ENCODE data around the gene HAL.

HAL gene

GRCh38 chr12:95996034-95996658 is at the start of gene HAL:
TSS of gene HAL (minus strand) at chr12:95996344. CDS start at chr12:95995910, 434 bp downstream.
- DNase-seq: no peak

- DNase-seq: no peak
Observed at GRCh38 chr12:96045566-96045965, 49.4 kb upstream of the HAL start.

- no peak for DNase-seq
Observed at GRCh38 chr12:96044943-96045290, 48.8 kb upstream of the HAL start.

DNA sequence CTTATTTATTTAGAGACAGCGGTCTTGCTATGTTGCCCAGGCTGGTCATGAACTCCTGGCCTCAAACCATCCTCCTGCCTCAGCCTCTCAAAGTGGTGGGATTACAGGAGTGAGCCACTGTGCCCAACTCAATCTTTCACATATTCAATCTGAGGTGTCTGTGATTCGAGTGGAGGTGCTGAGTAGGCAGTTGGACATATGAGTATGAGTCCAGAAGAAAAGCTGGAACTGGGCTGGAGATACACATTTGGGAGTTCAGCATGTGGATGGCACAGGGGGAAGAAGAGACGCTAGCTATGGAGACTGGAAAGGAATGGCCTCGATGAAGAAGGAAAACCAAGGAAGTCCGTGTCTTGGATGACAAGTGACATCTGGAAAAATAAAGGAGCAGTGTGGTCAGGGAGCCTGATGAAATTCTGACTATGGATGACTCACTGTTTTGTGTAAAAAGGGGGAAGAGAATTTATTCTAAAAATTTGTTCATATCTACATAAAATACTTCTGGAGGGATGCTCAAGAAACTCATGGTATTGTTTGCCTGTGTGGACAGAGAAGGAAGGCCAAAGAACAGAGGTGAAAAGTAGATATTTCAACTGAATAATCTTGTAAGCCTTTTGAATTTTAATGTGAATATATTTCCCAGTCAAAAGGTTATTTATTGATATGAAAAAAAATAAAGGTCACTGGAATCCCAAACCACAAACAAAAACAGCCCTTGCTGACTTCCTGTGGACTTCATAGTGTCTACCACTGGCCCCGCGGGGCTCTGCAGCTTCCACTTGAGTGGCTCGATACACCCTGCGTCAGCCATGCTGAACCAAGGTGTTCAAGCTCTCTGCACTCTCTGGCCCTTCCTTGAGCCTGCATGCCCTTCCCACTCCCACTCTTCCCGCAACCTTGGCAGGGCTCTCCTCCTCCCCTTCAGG is 48.1 kb upstream of the HAL start:
- no peak for DNase-seq

GRCh38 chr12:96041181-96041580 is 45.0 kb upstream of the HAL start:
- DNase-seq: no peak

- DNase-seq: no peak
Observed at GRCh38 chr12:96040305-96041133, 44.4 kb upstream of the HAL start.

DNA sequence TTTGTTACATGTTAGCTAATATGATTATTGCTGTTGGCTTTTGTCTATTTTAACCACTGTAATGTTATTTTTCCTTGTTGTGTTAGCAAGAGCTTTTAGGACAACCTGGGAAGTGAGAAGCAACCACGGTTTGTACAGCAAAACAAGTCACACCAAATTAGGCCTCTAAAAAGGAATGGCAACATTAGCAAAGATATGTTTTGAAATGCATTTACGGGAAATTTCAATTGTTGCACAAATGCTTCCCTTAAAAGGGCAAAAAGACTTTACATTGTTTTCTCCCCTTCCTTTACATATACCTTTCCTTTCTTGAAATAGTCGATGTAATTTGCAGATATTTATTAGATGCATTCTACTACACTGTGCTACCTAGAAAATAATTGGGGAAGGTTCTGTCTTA is 43.4 kb upstream of the HAL start:
- DNase-seq: no peak

DNA sequence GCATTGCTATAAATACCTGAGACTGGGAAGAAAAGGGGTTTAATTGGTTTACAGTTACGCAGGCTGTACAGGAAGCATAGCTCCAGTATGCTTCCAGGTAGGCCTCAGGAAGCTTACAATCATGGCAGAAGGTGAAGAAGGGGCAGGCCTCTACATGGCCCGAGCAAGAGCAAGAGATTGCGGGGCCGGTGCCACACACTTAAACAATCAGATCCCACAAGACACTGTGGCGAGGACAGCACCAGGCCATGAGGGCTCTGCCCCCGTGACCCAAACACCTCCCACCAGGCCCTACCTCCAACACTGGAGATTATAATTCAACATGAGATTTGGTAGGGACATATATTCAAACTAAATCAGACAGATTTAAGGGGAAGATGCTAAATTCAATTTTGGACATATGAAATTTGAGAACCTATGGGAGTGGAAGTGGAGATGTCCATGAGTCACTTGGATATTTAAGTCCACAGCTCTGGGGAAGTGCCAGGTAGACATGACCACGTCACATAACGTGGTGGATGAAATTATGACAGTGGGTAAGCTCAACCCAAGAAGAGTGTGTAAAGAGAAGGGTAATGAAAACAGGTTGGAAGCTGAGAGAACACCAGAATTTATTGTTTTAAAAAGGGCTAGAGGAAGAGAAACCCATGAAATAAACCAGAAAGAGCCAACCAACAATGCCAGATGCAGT is 40.8 kb upstream of the HAL start:
- no peak for DNase-seq

GRCh38 chr12:96035283-96036236 is 39.4 kb upstream of the HAL start, which contains the start of gene LTA4H:
TSS of gene LTA4H (minus strand) at chr12:96035587. CDS start at chr12:96035519, 68 bp downstream.
- DNase-seq: no peak

- no peak for DNase-seq
Observed at GRCh38 chr12:96034621-96035282, 38.6 kb upstream of the HAL start.

GRCh38 chr12:96033549-96034389 is 37.6 kb upstream of the HAL start:
- DNase-seq: no peak

DNA sequence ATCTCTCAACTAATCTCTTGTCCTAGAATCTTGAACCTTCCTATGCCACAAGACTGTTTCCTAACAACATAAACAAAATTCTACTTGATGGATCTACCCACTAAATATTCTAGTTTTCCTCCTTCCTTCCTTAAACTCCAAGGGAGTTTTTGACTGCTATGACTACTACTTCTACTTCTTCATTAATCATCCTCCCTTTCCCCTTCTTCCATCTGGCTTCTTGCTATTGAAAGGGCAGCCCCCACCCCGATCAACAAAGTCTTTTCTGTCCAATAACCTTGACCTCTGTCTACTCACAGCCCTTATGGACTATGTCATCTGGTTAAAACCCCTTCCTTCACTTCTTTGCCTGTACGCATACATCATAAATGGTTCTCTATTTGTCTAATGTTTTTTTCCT is 33.7 kb upstream of the HAL start:
- DNase-seq: no peak

- no peak for DNase-seq
Observed at GRCh38 chr12:96028538-96028937, 32.4 kb upstream of the HAL start.

GRCh38 chr12:96026331-96026730 is 30.2 kb upstream of the HAL start:
- DNase-seq: no peak

- DNase-seq: no peak
Observed at GRCh38 chr12:96025518-96025917, 29.4 kb upstream of the HAL start.

DNA sequence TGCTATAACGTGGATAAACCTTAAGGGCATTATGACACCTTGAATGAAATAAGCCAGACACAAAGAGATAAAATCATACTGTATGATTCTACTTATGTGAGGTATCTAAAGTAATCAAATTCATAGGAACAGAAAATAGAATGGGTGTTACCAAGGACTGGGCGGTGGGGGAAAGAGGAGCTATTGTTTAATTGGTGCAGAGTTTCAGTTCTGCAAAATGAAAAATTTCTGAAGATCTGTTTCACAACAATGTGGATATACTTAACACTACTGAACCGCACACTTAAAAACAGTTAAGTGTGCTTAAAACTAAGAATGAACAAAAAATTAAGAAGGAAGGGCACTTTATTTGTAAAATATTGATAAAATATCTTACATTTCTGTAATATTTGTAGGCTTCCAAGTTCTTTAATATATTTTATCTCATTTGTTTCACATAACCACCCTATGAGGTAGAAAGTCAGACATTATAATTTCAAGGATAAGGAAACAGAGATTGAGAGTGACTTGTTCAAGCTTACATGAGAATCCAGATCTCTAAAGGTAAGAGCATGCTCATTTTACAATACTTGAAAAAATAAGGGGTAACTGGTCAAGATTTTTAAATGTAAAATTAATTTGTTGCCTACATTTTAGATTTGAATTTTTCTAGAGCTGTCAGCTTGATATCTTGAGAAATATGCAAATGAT is 24.3 kb upstream of the HAL start:
- no peak for DNase-seq

DNA sequence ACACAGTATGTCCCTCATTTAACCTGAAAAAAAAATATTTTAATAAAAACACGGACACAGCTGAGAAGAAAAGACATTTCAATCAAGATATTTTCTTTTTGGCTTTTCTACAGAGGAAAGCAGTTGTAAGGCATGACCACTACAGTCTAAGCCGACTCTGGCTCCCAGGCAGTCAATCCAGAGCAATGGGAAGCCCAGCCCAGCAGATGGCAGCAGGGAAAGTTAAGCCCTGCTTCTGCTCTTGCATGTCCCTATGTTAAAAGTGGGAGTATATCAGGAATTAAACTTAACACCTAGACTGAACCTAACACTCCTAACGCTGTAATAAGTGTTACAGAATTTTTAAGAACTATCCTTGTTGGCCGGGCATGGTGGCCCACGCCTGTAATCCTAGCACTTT is 19.5 kb upstream of the HAL start:
- DNase-seq: no peak

DNA sequence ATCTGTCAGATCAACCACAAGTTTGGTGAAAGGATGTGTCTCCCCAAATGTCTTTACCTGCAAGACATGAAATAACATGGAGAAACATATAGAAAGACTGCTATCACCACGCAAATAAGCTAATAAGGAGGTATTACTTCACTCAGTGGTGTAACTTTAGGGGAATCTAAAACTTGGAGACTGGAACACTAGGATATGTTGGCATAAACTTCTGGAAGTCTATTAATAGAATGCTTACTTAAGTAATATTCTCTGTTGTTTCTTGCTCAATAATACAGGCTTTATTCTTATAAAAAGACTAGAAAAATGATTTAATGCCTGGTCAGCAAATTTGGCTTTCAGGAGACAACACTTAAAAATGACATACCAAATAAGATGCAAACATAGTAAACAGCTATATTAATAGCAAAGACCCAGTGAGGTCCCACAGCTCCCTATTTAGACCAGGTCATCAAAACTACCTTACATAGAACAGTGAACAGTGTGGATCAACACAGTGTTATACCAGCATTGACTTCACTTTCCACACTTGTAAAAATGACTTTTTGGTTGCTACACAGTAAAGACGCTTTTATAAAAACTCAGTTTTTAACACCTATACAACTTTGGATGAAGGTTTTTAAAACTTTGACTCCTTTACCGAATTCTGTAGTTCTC is 18.9 kb upstream of the HAL start:
- no peak for DNase-seq

GRCh38 chr12:96007729-96008128 is 11.6 kb upstream of the HAL start:
- no peak for DNase-seq
